KOPT-K1 (cell line): Measurements from ENCODE around the gene CP.
"Not testable (repeated sequence)": the region's sequence is repeated elsewhere in the genome, so short reads cannot be mapped to it uniquely, and the experiment has no call there.

Experiments used
- H3K27ac ChIP-seq: fragments of 200-600 bp; sonication (generic); 2 replicates; pipeline ENCODE4 v1.5.1; 2016; ENCODE audit warnings: antibody characterized with exemption, mild to moderate bottlenecking, low read depth, low read length; ENCODE audit not compliant: poor library complexity, severe bottlenecking
- H3K36me3 ChIP-seq: fragments of 200-600 bp; sonication (generic); 2 replicates; pipeline ENCODE4 v1.5.1; 2017; ENCODE audit warnings: antibody characterized with exemption, mild to moderate bottlenecking, low read length, moderate library complexity; ENCODE audit not compliant: insufficient read depth
- H3K9me3 ChIP-seq: fragments of 200-600 bp; sonication (generic); 2 replicates; pipeline ENCODE4 v1.5.1; 2017; ENCODE audit warnings: antibody characterized with exemption, low read length, mild to moderate bottlenecking; ENCODE audit not compliant: insufficient read depth, poor library complexity, severe bottlenecking

The CP gene

DNA sequence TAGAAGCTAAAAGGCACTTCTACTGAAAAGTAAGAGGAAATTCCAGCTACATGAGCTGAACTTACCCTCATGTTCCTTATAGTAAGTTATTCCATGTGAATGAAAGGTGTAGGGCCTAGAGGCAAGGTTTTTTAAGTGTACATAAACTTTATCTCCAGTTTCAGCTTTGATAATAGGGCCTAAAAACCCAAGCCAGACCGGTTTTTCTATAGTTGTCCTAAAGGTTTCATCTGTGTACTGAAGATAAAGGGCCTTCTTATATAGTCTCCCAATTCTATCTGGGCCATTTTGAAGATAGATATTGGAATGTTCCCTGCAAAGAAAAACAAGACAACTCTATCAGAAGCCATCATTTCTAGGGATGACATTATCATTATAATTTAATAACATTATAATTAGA is 9.2 kb downstream of the CP start:
- Histone ChIP-seq H3K27ac (no peak overlapping the region), H3K36me3 (no peaks in the 10 kb centered on the region), H3K9me3 (no peaks in the 10 kb centered on the region)

DNA sequence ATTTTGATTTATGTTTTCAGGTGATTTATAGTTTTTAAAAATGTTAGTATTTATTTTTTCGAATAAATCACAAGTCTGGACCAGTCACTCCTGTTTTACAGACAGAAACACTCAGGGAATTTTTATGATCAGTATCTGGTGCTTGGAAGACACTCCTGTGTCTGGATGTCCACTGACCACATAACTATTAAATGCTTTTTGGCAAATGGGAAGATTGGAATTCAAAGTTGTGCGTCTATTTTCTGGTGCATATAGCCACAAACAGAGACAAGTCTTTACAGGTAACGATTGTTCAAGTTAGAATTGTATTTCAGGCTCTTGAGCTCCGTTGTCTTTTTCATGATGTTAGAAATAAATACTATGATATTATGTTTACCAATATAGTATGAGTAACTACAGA is 12.2 kb downstream of the CP start:
- Histone ChIP-seq H3K36me3 (no peaks in the 10 kb centered on the region), H3K27ac (no peak overlapping the region), H3K9me3 (no peaks in the 10 kb centered on the region)

DNA sequence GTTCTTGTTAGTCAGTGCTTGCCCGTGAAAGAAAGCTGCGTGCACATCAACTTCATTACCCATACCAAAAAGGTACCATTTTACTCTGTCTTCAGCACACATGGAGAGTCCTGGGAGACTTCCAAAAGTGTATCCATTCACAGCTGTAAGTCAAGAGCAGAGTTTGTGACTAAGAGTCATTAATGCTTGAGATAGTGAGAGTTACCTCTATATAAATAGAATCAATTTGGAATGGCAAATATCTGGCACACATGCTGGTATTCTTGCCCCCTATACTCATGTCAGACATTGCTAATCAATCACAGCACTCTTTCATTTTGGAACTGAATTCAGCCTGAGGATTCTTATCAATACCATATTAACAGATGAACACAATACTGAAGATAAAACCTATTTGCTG is 14.2 kb downstream of the CP start:
- no peaks in the 10 kb centered on the region for H3K9me3 ChIP-seq
- H3K36me3 ChIP-seq = no peaks in the 10 kb centered on the region
- H3K27ac ChIP-seq = no peak overlapping the region

- H3K9me3 ChIP-seq = no peaks in the 10 kb centered on the region
- H3K27ac ChIP-seq = no peak overlapping the region
- H3K36me3 ChIP-seq = no peaks in the 10 kb centered on the region
These were observed 17.1 kb downstream of the CP start for GRCh38 chr3:149204390-149204991.

DNA sequence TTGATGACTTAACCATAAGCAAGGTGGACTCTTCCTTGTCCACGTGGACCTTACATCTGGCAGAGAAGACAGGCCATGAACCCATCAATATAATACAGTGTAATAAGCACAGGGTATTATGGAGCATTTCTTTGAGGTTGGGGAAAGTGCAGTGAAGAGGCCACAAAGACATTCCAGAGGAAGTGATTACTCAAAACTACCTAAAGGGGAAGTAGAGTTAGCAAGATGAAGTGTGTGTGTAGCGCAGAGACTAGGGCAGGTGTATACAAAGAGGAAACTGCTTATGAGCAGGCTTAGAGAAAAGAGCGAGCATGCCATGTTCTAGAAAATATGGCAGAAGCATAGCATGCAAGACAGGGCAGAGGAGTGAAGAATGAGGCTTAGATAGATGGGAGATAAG is 17.9 kb downstream of the CP start:
- Histone ChIP-seq H3K36me3 (no peaks in the 10 kb centered on the region), H3K9me3 (no peaks in the 10 kb centered on the region), H3K27ac (no peak overlapping the region)

DNA sequence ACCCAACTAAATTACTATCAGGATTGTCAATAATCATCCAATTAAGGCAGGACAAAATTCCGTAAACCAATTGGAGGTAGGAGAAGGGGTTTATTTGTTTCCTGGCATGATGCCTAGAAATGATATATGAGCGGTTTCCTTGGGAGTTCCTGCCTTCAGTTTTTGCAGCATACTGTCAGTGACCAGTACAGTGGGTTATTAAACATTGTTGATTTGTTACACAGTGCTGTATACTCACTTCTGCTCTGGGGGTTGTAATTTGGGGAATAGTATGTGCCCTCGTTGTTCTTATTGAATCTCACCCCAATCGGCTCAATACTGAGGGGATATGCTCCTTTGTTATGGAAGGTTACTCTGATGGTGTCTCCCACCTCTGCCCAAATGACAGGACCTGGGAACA is 22.2 kb downstream of the CP start:
- H3K36me3 ChIP-seq = no peaks in the 10 kb centered on the region
- H3K9me3 ChIP-seq = no peaks in the 10 kb centered on the region
- H3K27ac ChIP-seq = no peak overlapping the region

DNA sequence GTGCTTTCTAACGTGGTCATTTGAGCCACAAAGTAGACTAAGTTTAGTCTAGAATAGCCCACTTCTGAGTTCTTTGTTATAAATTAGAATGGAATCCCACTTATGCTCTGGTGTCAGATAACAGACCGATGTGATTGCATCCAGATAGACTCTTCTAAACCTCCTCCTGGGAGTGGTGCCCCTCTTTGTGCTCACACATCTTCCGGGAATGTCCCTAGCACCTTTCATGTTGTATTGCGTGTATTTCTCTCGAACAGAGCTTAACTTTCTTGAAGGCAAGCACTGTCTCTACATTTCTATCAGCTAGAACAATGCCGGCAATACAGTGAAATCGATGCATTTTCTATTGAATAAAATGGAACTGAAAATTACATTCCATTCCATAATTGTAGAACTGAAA is 23.0 kb downstream of the CP start:
- H3K36me3 ChIP-seq = no peaks in the 10 kb centered on the region
- H3K9me3 ChIP-seq = no peaks in the 10 kb centered on the region
- no peak overlapping the region for H3K27ac ChIP-seq

DNA sequence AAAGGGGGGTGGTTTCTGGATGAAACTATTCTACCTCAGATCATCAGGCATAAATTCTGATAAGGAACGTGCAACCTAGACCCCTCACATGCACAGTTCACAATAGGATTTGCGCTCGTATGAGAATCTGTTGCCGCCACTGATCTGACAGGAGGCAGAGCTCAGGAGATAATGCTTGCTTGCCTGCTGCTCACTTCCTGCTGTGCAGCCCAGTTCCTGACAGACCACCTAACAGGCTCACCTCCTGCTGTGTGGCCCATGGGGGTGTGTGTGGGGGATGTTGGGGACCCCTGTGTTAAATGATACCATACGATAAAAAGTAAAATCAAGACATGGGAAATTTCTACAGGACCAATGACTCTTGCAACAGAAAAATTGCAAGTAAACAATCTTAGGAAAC is 24.0 kb downstream of the CP start:
- Histone ChIP-seq H3K36me3 (no peaks in the 10 kb centered on the region), H3K27ac (no peak overlapping the region), H3K9me3 (no peaks in the 10 kb centered on the region)

- H3K36me3 ChIP-seq, H3K27ac ChIP-seq, H3K9me3 ChIP-seq: not testable (repeated sequence)
These were observed 24.6 kb downstream of the CP start for GRCh38 chr3:149196805-149197592.

- Histone ChIP-seq H3K36me3 (no peaks in the 10 kb centered on the region), H3K9me3 (no peaks in the 10 kb centered on the region), H3K27ac (no peak overlapping the region)
These were observed 26.4 kb downstream of the CP start for GRCh38 chr3:149195221-149195620.

DNA sequence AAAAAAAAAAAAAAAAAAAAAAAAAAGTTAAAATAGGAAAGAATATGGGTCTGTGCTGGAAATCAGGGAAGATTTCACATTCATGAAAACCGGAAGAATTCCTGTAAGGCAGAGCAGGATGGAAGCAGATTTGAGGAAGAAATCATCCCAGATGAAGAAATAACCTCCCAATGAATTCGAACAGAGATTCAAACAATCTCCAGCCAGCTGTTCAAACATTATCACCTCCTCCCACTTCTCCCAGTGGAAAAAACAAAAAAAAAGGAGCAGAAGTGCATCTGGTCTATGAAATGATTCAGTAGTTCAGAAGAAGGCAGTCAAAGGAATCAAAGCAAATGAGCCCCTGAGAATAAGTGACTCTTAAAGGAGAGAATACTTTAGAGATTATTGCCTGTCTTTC is 33.1 kb downstream of the CP start:
- H3K36me3 ChIP-seq = no peaks in the 10 kb centered on the region
- no peak overlapping the region for H3K27ac ChIP-seq
- no peaks in the 10 kb centered on the region for H3K9me3 ChIP-seq

DNA sequence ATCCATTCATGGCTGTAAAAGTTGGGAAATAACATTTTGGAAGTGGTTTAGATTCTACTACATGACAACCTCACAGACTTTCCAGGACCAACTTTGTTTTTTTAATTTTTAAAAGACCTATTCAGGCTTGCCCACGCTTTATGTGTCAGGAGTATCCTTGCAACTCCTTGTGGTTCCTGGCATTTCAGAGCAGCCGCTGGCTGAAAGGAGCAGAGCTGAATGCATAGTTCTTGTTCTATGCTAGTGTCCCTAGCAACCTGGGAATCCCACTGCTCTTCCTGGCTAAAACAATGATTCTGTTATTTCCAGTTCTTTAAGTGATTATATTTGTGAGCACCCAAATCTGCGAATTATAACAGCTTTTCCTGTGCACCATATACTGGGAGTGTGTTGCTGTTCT is 34.9 kb downstream of the CP start:
- Histone ChIP-seq H3K36me3 (no peaks in the 10 kb centered on the region), H3K27ac (no peak overlapping the region), H3K9me3 (no peaks in the 10 kb centered on the region)

- no peak overlapping the region for H3K27ac ChIP-seq
- H3K9me3 ChIP-seq = no peaks in the 10 kb centered on the region
- no peaks in the 10 kb centered on the region for H3K36me3 ChIP-seq
These were observed 35.4 kb downstream of the CP start for GRCh38 chr3:149186219-149186618.

DNA sequence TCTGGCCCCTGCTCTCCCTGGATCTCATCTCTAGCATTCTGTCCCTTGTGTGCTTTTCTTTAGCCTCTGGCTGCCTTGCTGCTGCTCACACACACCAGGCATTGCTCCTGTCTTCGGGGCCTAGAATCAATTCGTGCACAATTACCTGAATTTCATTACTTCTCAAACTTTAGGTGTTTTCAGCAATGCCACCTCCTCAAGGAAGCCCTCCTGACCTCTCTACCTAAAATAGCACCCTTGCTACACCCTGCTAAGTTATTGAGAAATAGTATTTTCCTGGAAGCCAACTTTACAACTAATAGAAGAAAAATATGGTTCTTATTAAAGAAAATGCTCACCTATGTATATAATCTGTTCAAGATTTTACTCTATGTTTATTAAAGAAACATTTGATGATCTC is 40.4 kb downstream of the CP start:
- Histone ChIP-seq H3K36me3 (peaks cover 15% of the 10 kb centered on the region), H3K27ac (no peak overlapping the region), H3K9me3 (peaks cover 7% of the 10 kb centered on the region)

GRCh38 chr3:149180057-149180573 is 41.5 kb downstream of the CP start:
- Histone ChIP-seq H3K27ac (no peak overlapping the region), H3K36me3 (peaks cover 15% of the 10 kb centered on the region), H3K9me3 (peaks cover 7% of the 10 kb centered on the region)

DNA sequence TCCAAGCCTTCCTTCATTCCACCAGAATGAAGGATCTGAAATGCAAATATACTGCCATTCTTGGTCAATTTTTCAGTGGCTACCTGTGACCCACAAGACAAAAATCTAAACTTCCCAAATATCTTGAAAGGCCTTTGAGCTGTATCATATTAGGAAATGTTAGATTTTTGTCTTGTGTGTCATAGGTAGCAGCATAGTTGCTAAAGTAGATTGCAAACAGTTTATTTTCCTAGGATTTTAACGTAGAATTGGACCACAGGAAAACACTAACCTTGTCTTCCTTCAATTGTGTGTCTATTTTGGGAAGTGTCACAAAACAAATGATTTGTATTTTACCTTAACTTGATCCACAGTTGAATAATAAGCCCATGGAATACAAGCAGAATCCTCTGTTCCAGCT is 42.4 kb downstream of the CP start:
- H3K36me3 ChIP-seq = peaks cover 16% of the 10 kb centered on the region
- no peak overlapping the region for H3K27ac ChIP-seq
- H3K9me3 ChIP-seq = peaks cover 7% of the 10 kb centered on the region
